Measurements from ENCODE around the gene MVB12B. TPM values are rescaled to one million over a fixed set of nuclear protein-coding genes. Genes with fewer than 3 reads are reported as not detected.

Gene MVB12B
- total RNA-seq, 1 experiment from 2014 or later, result 5.8 TPM

- H3K9me3 Mint-ChIP-seq, result no peaks in the 10 kb centered on the region
- Histone ChIP-seq H2AFZ (ENCODE audit: low read length) (no peak overlapping the region), H3K4me2 (ENCODE audit: insufficient read depth, insufficient read length, low read length) (no peak overlapping the region)
Measured at GRCh38 chr9:126470241-126470993, 143.8 kb downstream of the MVB12B start.

More at GRCh38 chr9:126470241-126470993, 143.8 kb downstream of the MVB12B start:
- Histone ChIP-seq H2AK5ac (ENCODE audit: insufficient read length, low read length) (no peak overlapping the region), H3K27me3 (ENCODE audit: insufficient read depth, low read length) (no peaks in the 10 kb centered on the region), H2BK15ac (ENCODE audit: low read depth, low read length) (no peak overlapping the region), H3K56ac (ENCODE audit: insufficient read length, low read depth, low read length) (no peak overlapping the region), H4K20me1 (ENCODE audit: control insufficient read depth, insufficient read depth, insufficient read length) (no peaks in the 10 kb centered on the region), H3K27ac (ENCODE audit: insufficient read length, low read depth, low read length) (no peak overlapping the region), H3K79me1 (ENCODE audit: insufficient read depth, low read depth, low read length, poor library complexity, severe bottlenecking) (no peaks in the 10 kb centered on the region), H3K4ac (ENCODE audit: low read depth, low read length) (no peak overlapping the region), H4K8ac (replicated peaks; ENCODE audit: insufficient read length, low read depth, low read length) (no peak overlapping the region), H3T11ph (ENCODE audit: low read length) (no peak overlapping the region), H2BK12ac (ENCODE audit: insufficient read length, low read depth, low read length) (no peak overlapping the region), H3K18ac (ENCODE audit: insufficient read length, low read depth, low read length) (no peak overlapping the region), H3K23me2 (ENCODE audit: insufficient read length, low read depth, low read length, poor library complexity, severe bottlenecking) (no peaks in the 10 kb centered on the region), H3K14ac (ENCODE audit: insufficient read depth, low read length) (no peak overlapping the region; the same call in 1 of the 2 replicates), H2BK5ac (ENCODE audit: insufficient read length, low read length) (no peak overlapping the region), H2BK120ac (ENCODE audit: low read depth, low read length, poor library complexity, severe bottlenecking) (no peak overlapping the region), H4K5ac (ENCODE audit: insufficient read length, low read depth, low read length) (no peak overlapping the region), H3K4me1 (ENCODE audit: insufficient read depth, low read length) (no peaks in the 10 kb centered on the region; the same call in 1 of the 2 replicates), H3K9ac (ENCODE audit: extremely low read depth, insufficient read length, low read length) (no peak overlapping the region), H3K79me2 (ENCODE audit: insufficient read depth, low read length) (no peaks in the 10 kb centered on the region), H3K9me3 (ENCODE audit: control insufficient read depth, low read depth, low read length) (no peaks in the 10 kb centered on the region), H3K23ac (ENCODE audit: insufficient read length, low read depth, low read length) (no peak overlapping the region), H2BK20ac (ENCODE audit: low read depth, low read length, poor library complexity, severe bottlenecking) (no peak overlapping the region), H4K91ac (ENCODE audit: insufficient read length, low read depth, low read length) (no peak overlapping the region)
- DNase-seq, result no peak
- Mint-ChIP-seq H3K4me1 (peaks cover 17 to 33% of the 10 kb centered on the region in 2 experiments), H3K27me3 (ENCODE audit: low read depth) (no peaks in the 10 kb centered on the region; the same call in 1 of the 2 replicates), H3K27ac (no peak overlapping the region), H3K4me3 (no peak overlapping the region), H3K36me3 (ENCODE audit: insufficient read depth in 1 of 3, low read depth in 3 of 3) (no peaks in the 10 kb centered on the region)
- no peak for TF ChIP-seq CTCF (conservative IDR thresholded peaks at IDR 0.05)
- WGBS (ENCODE audit: extremely low coverage, insufficient read length, low lambda C conversion rate), result no CpG with 5 or more reads among the region's 12 CpGs
